Neutrophil (primary cell): ENCODE measurements around the gene KBTBD13.

Experiments used
- H3K27ac ChIP-seq: fragments of 200-600 bp; sonication (generic); 2 replicates; pipeline ENCODE4 v1.5.1; 2016; ENCODE audit warnings: mild to moderate bottlenecking, moderate library complexity
- H3K27me3 ChIP-seq: fragments of 200-600 bp; sonication (generic); 2 replicates; pipeline ENCODE4 v1.6.0; 2016; ENCODE audit warnings: mild to moderate bottlenecking
- H3K36me3 ChIP-seq: fragments of 200-600 bp; sonication (generic); 2 replicates; pipeline ENCODE4 v1.5.1; 2017
- H3K4me1 ChIP-seq, 2 experiments: fragments of 200-600 bp in 1 of 2; sonication (generic) in 1 of 2; 1 replicate in 1 of 2; 2 replicates in 1 of 2; pipeline versions ENCODE4 v1.5.1 to v1.6.1; 2013 to 2016; ENCODE audit warnings: low read depth in 1 of 2, low read length in 1 of 2, mild to moderate bottlenecking in 1 of 2, moderate library complexity in 1 of 2; ENCODE audit not compliant: control insufficient read depth in 1 of 2, insufficient read depth in 1 of 2
- H3K4me3 ChIP-seq, 2 experiments: fragments of 200-600 bp in 1 of 2; sonication (generic) in 1 of 2; 1 replicate in 1 of 2; 2 replicates in 1 of 2; pipeline ENCODE4 v1.5.1; 2013 to 2016; ENCODE audit warnings: low read depth in 1 of 2, low read length in 1 of 2, mild to moderate bottlenecking in 1 of 2, moderate library complexity in 1 of 2
- H3K9me3 ChIP-seq: fragments of 200-600 bp; sonication (generic); 2 replicates; pipeline ENCODE4 v1.5.1; 2016
- CTCF ChIP-seq: fragments of 200-600 bp; sonication (generic); IDR thresholded peaks from 2 replicates; pipeline ENCODE4 v1.5.1; 2016; ENCODE audit warnings: antibody characterized with exemption

KBTBD13 gene

GRCh38 chr15:65076486-65077290 lies at the start of gene KBTBD13:
Gene KBTBD13 (plus strand): TSS chr15:65076746. CDS start chr15:65076816, 70 bp downstream.
- Histone ChIP-seq H3K27ac (no peak within 1 kb of the TSS), H3K27me3 (peaks cover 76% of the 10 kb centered on the region), H3K36me3 (no peaks in the 10 kb centered on the region), H3K4me3 (no peak within 1 kb of the TSS), H3K4me1 (peaks cover 0 to 4% of the 10 kb centered on the region in 2 experiments), H3K9me3 (no peaks in the 10 kb centered on the region)
- no peak for TF ChIP-seq CTCF

GRCh38 chr15:65026756-65027155 lies 49.8 kb upstream of the KBTBD13 start:
- no peaks in the 10 kb centered on the region for H3K9me3 ChIP-seq
- peaks cover 50% of the 10 kb centered on the region for H3K36me3 ChIP-seq
- peaks cover 14 to 19% of the 10 kb centered on the region in 2 experiments for H3K4me1 ChIP-seq
- peaks cover 10% of the 10 kb centered on the region for H3K27me3 ChIP-seq
- H3K4me3 ChIP-seq, result no peak overlapping the region
- no peak overlapping the region for H3K27ac ChIP-seq
- TF ChIP-seq CTCF, result no peak

- no peak for TF ChIP-seq CTCF
- H3K36me3 ChIP-seq, result peaks cover 43% of the 10 kb centered on the region
- peaks cover 19% of the 10 kb centered on the region for H3K27me3 ChIP-seq
- no peaks in the 10 kb centered on the region for H3K9me3 ChIP-seq
- peaks cover 14 to 19% of the 10 kb centered on the region in 2 experiments for H3K4me1 ChIP-seq
- H3K4me3 ChIP-seq, result peak overlapping the region in 1 of 2 experiments; percentile 98
- peak overlapping the region; percentile 81 for H3K27ac ChIP-seq
Observed at GRCh38 chr15:65027593-65027992, 49.0 kb upstream of the KBTBD13 start.

- Histone ChIP-seq H3K4me1 (peaks cover 19 to 23% of the 10 kb centered on the region in 2 experiments), H3K36me3 (peaks cover 36% of the 10 kb centered on the region), H3K9me3 (no peaks in the 10 kb centered on the region), H3K4me3 (peak overlapping the region; percentile 90 to 98), H3K27ac (peak overlapping the region; percentile 81), H3K27me3 (peaks cover 26% of the 10 kb centered on the region)
- no peak for TF ChIP-seq CTCF
Observed at GRCh38 chr15:65028338-65028737, 48.2 kb upstream of the KBTBD13 start.

- no peak for TF ChIP-seq CTCF
- peak within 1 kb of the TSS; percentile 81 for H3K27ac ChIP-seq
- H3K4me1 ChIP-seq, result peaks cover 20 to 25% of the 10 kb centered on the region in 2 experiments
- peak within 1 kb of the TSS; percentile 90 to 98 for H3K4me3 ChIP-seq
- peaks cover 32% of the 10 kb centered on the region for H3K27me3 ChIP-seq
- H3K36me3 ChIP-seq, result peaks cover 28% of the 10 kb centered on the region
- H3K9me3 ChIP-seq, result no peaks in the 10 kb centered on the region
Observed at GRCh38 chr15:65028921-65029735, 47.4 kb upstream of the KBTBD13 start, which contains the start of gene MTFMT. Gene MTFMT (minus strand): TSS chr15:65029639. CDS start chr15:65029613, 26 bp downstream.
